ENCODE data around the gene CCDC68. TPM values are rescaled to one million over a fixed set of nuclear protein-coding genes. Genes with fewer than 3 reads are reported as not detected.
A peak's percentile ranks its signal among the peaks of the same experiment; 100 is the strongest.

Gene CCDC68
- total and polyA plus RNA-seq, 3 donors from 2014 or later: 8.5 to 54.1 (median 35.7) TPM

DNA sequence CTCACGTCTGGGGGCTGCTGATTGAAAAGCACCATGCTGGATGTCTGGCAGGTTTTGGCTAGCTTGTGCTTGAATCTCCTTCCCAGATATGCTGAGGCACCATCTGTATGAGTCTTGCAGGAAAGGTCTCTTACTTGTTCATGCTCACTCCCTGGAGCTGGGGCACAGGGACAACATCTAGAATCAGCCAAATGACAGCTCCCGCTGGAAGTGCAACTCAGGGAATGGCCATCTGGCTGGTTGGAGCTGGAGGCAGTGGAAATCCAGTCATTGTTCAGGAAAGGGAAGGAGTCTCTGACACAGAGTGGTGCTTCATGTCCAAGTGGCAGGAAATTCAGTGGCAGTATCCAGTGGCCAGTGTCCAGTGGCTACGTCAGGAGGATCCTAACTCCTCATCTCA is 9.7 kb downstream of the CCDC68 start:
- TF ChIP-seq POLR2A (IDR thresholded peaks at IDR 0.05): no peak
- TF ChIP-seq, protein P1, sequence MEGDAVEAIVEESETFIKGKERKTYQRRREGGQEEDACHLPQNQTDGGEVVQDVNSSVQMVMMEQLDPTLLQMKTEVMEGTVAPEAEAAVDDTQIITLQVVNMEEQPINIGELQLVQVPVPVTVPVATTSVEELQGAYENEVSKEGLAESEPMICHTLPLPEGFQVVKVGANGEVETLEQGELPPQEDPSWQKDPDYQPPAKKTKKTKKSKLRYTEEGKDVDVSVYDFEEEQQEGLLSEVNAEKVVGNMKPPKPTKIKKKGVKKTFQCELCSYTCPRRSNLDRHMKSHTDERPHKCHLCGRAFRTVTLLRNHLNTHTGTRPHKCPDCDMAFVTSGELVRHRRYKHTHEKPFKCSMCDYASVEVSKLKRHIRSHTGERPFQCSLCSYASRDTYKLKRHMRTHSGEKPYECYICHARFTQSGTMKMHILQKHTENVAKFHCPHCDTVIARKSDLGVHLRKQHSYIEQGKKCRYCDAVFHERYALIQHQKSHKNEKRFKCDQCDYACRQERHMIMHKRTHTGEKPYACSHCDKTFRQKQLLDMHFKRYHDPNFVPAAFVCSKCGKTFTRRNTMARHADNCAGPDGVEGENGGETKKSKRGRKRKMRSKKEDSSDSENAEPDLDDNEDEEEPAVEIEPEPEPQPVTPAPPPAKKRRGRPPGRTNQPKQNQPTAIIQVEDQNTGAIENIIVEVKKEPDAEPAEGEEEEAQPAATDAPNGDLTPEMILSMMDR (IDR thresholded peaks at IDR 0.05): no peak
- Histone ChIP-seq H3K36me3 (ENCODE audit: low read depth, missing control alignments) (no peaks in the 10 kb centered on the region), H3K4me3 (no peak overlapping the region), H3K9me3 (no peaks in the 10 kb centered on the region), H3K4me1 (no peaks in the 10 kb centered on the region), H3K27ac (no peak overlapping the region), H3K27me3 (no peaks in the 10 kb centered on the region)
- WGBS, 2 donors: 90 to 92% methylated on average over 3 of the region's 3 CpGs
- intact Hi-C loops (cut with DNase I; ENCODE audit: low total_unique reads): no loop called here
- DNase-seq: no peak

DNA sequence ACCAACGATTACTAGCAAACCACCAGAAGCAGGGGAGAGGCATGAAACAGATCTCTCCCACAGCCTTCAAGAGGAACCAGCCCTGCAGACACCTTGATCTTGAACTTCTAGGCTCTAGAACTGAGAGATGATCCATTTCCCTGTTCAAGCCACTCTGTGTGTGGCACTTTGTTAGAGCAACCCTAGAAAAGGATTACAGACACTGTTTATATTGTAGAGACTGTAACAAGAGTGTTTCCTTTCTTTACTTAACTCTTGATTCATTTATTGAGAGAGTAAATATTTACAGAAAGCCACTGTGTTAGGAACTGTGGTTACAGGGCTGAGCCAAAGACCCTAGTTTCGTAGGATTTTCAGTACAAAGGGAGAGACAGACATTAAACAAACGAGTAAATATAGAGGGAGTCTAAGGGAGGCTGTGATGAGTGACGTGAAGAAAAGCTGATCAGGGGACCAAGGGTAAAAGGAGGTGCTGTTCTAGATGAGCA is 10.9 kb downstream of the CCDC68 start:
- Histone ChIP-seq H3K4me1 (no peaks in the 10 kb centered on the region), H3K27me3 (no peaks in the 10 kb centered on the region), H3K27ac (no peak overlapping the region), H3K4me3 (no peak overlapping the region), H3K36me3 (ENCODE audit: low read depth, missing control alignments) (no peaks in the 10 kb centered on the region), H3K9me3 (no peaks in the 10 kb centered on the region)
- no peak for DNase-seq
- TF ChIP-seq POLR2A (IDR thresholded peaks at IDR 0.05): no peak
- TF ChIP-seq, protein P1 (IDR thresholded peaks at IDR 0.05): no peak
- 65 to 74% methylated on average over 4 of the region's 4 CpGs for WGBS, 2 donors
- intact Hi-C loops (cut with DNase I; ENCODE audit: low total_unique reads): no loop called here

DNA sequence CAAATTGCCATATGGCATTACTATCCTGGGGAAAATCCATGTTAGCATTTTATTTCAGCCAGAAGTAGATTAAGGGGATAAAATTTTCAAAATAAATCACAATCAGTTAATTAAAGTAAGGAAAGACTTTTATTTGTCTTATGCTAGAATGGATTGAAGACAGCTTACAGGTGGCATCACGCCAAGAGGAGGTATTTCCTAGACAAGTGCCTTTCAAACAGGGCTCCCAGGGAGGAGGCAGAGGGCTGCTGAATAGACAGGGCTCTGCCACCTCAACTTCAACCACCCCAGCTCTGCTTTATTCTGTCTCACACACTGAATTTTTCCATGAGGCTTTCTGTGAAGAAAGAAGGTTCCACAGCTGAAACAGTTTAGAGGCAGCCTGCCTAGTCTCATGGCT is 12.2 kb downstream of the CCDC68 start:
- H3K27ac ChIP-seq: no peak overlapping the region

DNA sequence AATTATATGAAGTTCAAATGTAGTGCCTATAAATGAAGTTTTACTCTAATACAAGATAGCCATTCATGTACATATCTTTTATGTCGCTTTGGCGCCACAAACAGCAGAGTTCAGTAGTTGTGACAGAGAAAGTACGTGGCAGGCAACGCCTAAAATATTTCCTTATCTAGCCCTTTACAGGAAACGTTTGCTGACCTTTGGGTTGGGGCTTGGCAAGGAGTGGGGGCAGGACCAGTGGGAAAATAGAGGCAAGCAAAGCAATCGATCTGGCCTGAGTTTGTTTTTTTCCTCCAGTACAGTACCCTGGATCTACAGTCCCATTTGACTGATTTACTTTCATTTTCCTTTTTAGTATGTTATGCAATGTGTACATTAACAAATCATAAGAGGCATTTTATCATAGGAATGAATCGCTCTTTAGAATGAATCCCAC is 13.1 kb downstream of the CCDC68 start:
- WGBS, 2 donors: 44 to 51% methylated on average over 7 of the region's 7 CpGs
- intact Hi-C loops (cut with DNase I; ENCODE audit: low total_unique reads): no loop called here
- Histone ChIP-seq H3K36me3 (ENCODE audit: low read depth, missing control alignments) (no peaks in the 10 kb centered on the region), H3K27me3 (no peaks in the 10 kb centered on the region), H3K4me1 (no peaks in the 10 kb centered on the region), H3K9me3 (no peaks in the 10 kb centered on the region), H3K4me3 (no peak overlapping the region), H3K27ac (no peak overlapping the region)
- DNase-seq: no peak
- no peak for TF ChIP-seq POLR2A (IDR thresholded peaks at IDR 0.05)
- TF ChIP-seq, protein P1 (IDR thresholded peaks at IDR 0.05): no peak

More for the DNA sequence above, 12.2 kb downstream of the CCDC68 start:
- Histone ChIP-seq H3K4me3 (no peak overlapping the region), H3K4me1 (no peaks in the 10 kb centered on the region), H3K9me3 (no peaks in the 10 kb centered on the region), H3K36me3 (ENCODE audit: low read depth, missing control alignments) (no peaks in the 10 kb centered on the region), H3K27me3 (no peaks in the 10 kb centered on the region)
- intact Hi-C loops (cut with DNase I; ENCODE audit: low total_unique reads): no loop called here
- TF ChIP-seq, protein P1 (IDR thresholded peaks at IDR 0.05): no peak
- TF ChIP-seq POLR2A (IDR thresholded peaks at IDR 0.05): no peak
- 63 to 69% methylated on average over 1 of the region's 1 CpG for WGBS, 2 donors
- peak; percentile 51 for DNase-seq

DNA sequence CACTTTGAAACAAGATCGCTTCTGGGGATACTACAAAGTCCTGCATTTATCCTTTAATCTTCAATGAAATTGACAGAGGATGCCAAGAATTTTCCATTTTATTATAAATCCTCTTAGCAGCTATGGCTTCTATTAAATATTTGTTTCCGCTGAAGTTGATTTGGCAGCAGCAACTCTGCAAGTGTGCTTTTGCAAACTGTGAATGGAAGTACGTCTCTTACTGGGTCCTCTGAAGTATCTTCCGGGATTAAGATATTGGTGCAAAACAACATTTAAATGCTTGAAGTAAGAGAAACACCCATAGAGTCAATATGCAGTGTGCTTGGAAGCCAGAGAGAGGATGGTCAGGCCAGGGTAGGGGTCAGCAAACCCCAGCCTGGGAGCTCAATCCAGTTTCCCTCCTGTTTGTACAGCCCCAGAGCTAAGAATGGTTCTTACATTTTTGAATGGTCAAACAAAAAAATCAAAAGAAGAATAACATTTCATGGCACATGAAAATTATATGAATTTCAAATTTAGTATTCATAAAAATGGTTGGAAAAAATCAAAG is 13.6 kb downstream of the CCDC68 start:
- Histone ChIP-seq H3K27me3 (no peaks in the 10 kb centered on the region), H3K4me3 (no peak overlapping the region), H3K9me3 (no peaks in the 10 kb centered on the region), H3K27ac (no peak overlapping the region), H3K36me3 (ENCODE audit: low read depth, missing control alignments) (no peaks in the 10 kb centered on the region), H3K4me1 (no peaks in the 10 kb centered on the region)
- intact Hi-C loops (cut with DNase I; ENCODE audit: low total_unique reads): no loop called here
- WGBS, 2 donors: 73 to 78% methylated on average over 4 of the region's 4 CpGs
- TF ChIP-seq, protein P1 (IDR thresholded peaks at IDR 0.05): no peak
- no peak for TF ChIP-seq POLR2A (IDR thresholded peaks at IDR 0.05)
- no peak for DNase-seq

Data from testis (tissue), 3 donors.